Neural cell (in vitro differentiated cells): ENCODE data around the gene CD70. TPM values are rescaled to one million over a fixed set of nuclear protein-coding genes. Genes with fewer than 3 reads are reported as not detected.
A peak's percentile ranks its signal among the peaks of the same experiment; 100 is the strongest.
"Not testable (repeated sequence)": the region's sequence is repeated elsewhere in the genome, so short reads cannot be mapped to it uniquely, and the experiment has no call there.

Experiments used
- H2AFZ ChIP-seq: fragments of 200-600, 300-800 bp; sonication (generic), shearing (Covaris generic); 2 replicates; pipeline ENCODE4 v1.6.0; 2014; ENCODE audit warnings: low read depth, mild to moderate bottlenecking, antibody characterized with exemption, low read length, moderate library complexity
- H3F3A ChIP-seq: fragments of 200-600 bp; shearing (Covaris generic); 2 replicates; pipeline ENCODE4 v1.6.1; 2016; ENCODE audit warnings: mild to moderate bottlenecking, moderate library complexity, mixed read lengths, antibody characterized with exemption, low read length; ENCODE audit not compliant: insufficient read depth, poor library complexity, severe bottlenecking
- H3K27ac ChIP-seq: fragments of 200-600, 300-800 bp; sonication (generic), shearing (Covaris generic); 2 replicates; pipeline ENCODE4 v1.5.1; 2014; ENCODE audit warnings: mild to moderate bottlenecking, low read length, moderate library complexity
- H3K27me3 ChIP-seq: fragments of 300-800, 200-600 bp; sonication (generic), shearing (Covaris generic); 2 replicates; pipeline ENCODE4 v1.6.0; 2014; ENCODE audit warnings: mild to moderate bottlenecking, low read depth, low read length, moderate library complexity; ENCODE audit not compliant: insufficient read depth
- H3K36me3 ChIP-seq: fragments of 300-800, 200-600 bp; sonication (generic), shearing (Covaris generic); 2 replicates; pipeline ENCODE4 v1.5.1; 2014; ENCODE audit warnings: mild to moderate bottlenecking, antibody characterized with exemption, low read length, moderate library complexity; ENCODE audit not compliant: insufficient read depth
- H3K4me2 ChIP-seq: fragments of 300-800, 200-600 bp; sonication (generic), shearing (Covaris generic); 2 replicates; pipeline ENCODE4 v1.6.0; 2014; ENCODE audit warnings: mild to moderate bottlenecking, low read length
- H3K4me3 ChIP-seq: fragments of 300-800, 200-600 bp; sonication (generic), shearing (Covaris generic); 2 replicates; pipeline ENCODE4 v1.5.1; 2014; ENCODE audit warnings: mild to moderate bottlenecking, low read length, moderate library complexity
- H3K79me2 ChIP-seq: fragments of 200-600 bp; shearing (Covaris generic); replicated peaks from 2 replicates; pipeline ENCODE4 v1.6.0; 2014; ENCODE audit warnings: mild to moderate bottlenecking, low read length, moderate library complexity; ENCODE audit not compliant: insufficient read depth
- H3K9ac ChIP-seq: fragments of 300-800, 200-600 bp; sonication (generic), shearing (Covaris generic); 2 replicates; pipeline ENCODE4 v1.6.1; 2016; ENCODE audit warnings: mild to moderate bottlenecking, low read length, mixed read lengths
- H3K9me2 ChIP-seq: fragments of 200-600 bp; shearing (Covaris generic); 2 replicates; pipeline ENCODE4 v1.6.1; 2016; ENCODE audit warnings: mild to moderate bottlenecking, low read length, mixed read lengths; ENCODE audit not compliant: insufficient read depth
- H3K9me3 ChIP-seq: fragments of 200-600, 300-800 bp; sonication (generic), shearing (Covaris generic); 2 replicates; pipeline ENCODE4 v1.6.1; 2016; ENCODE audit warnings: mild to moderate bottlenecking, mixed run types, low read length, moderate library complexity, mixed read lengths
- H4K20me1 ChIP-seq: fragments of 200-600 bp; shearing (Covaris generic); 2 replicates; pipeline ENCODE4 v1.6.1; 2016; ENCODE audit warnings: mild to moderate bottlenecking, mixed run types; ENCODE audit not compliant: insufficient read depth
- CTCF ChIP-seq: fragments of 450-650 bp; IDR thresholded peaks from 2 replicates; pipeline ENCODE4 v1.5.1; 2014; ENCODE audit warnings: antibody characterized with exemption, mild to moderate bottlenecking, moderate library complexity; ENCODE audit not compliant: poor library complexity, severe bottlenecking
- EP300 ChIP-seq: fragments of 450-650 bp; conservative IDR thresholded peaks from 2 replicates; pipeline ENCODE4 v1.6.1; 2014; ENCODE audit warnings: antibody characterized with exemption, mild to moderate bottlenecking, moderate library complexity; ENCODE audit not compliant: poor library complexity, severe bottlenecking
- EZH2 ChIP-seq: fragments of 200-600, 300-800 bp; shearing (Covaris generic), sonication (generic); IDR thresholded peaks from 2 replicates; pipeline ENCODE4 v1.6.1; 2014; ENCODE audit warnings: antibody characterized with exemption, low read length, borderline replicate concordance, mild to moderate bottlenecking; ENCODE audit not compliant: insufficient read depth, poor library complexity, severe bottlenecking
- MXI1 ChIP-seq: fragments of 450-650 bp; conservative IDR thresholded peaks from 2 replicates; pipeline ENCODE4 v1.6.1; 2014; ENCODE audit warnings: antibody characterized with exemption, mild to moderate bottlenecking; ENCODE audit not compliant: poor library complexity, severe bottlenecking
- POLR2AphosphoS5 ChIP-seq: IDR thresholded peaks from 2 replicates; pipeline ENCODE4 v1.6.1; 2012
- RAD21 ChIP-seq: fragments of 450-650 bp; conservative IDR thresholded peaks from 2 replicates; pipeline ENCODE4 v1.6.1; 2014; ENCODE audit warnings: antibody characterized with exemption, mild to moderate bottlenecking, moderate library complexity
- REST ChIP-seq: IDR thresholded peaks from 2 replicates; pipeline ENCODE4 v1.6.1; 2012; ENCODE audit warnings: borderline replicate concordance
- SMC3 ChIP-seq: fragments of 450-650 bp; conservative IDR thresholded peaks from 2 replicates; pipeline ENCODE4 v1.6.1; 2014; ENCODE audit warnings: antibody characterized with exemption, mild to moderate bottlenecking, moderate library complexity; ENCODE audit not compliant: poor library complexity
- TAF1 ChIP-seq: IDR thresholded peaks from 2 replicates; pipeline ENCODE4 v1.6.1; 2012; ENCODE audit warnings: low read depth
- polyA plus RNA-seq: library from polyadenylated mRNA; depleted of rRNA; stranded (reverse); fragments of >200 nt; gene quantifications from 2 replicates; pipeline ENCODE4 v1.2.3, GENCODE V29; 2014

The CD70 gene
- polyA plus RNA-seq, 1 donor from 2014 or later = not detected

GRCh38 chr19:6586726-6587092 is 4.2 kb downstream of the CD70 start:
- peaks cover 65% of the 10 kb centered on the region for H3K27me3 ChIP-seq
- H4K20me1 ChIP-seq = no peaks in the 10 kb centered on the region
- no peaks in the 10 kb centered on the region for H3K36me3 ChIP-seq
- no peak overlapping the region for H2AFZ ChIP-seq
- TF ChIP-seq SMC3 (no peak), RAD21 (no peak), MXI1 (no peak), CTCF (no peak), POLR2AphosphoS5 (no peak), REST (no peak), EZH2 (no peak), TAF1 (no peak)
- H3K9me3 ChIP-seq = no peaks in the 10 kb centered on the region
- H3K9ac ChIP-seq = no peak overlapping the region
- no peaks in the 10 kb centered on the region for H3K9me2 ChIP-seq
- H3K79me2 ChIP-seq = no peaks in the 10 kb centered on the region
- no peak overlapping the region for H3K27ac ChIP-seq
- H3K4me2 ChIP-seq = peak overlapping the region; percentile 13
- H3F3A ChIP-seq = no peaks in the 10 kb centered on the region
- peak overlapping the region; percentile 64 for H3K4me3 ChIP-seq

- H3K9me3 ChIP-seq = no peaks in the 10 kb centered on the region
- H2AFZ ChIP-seq = no peak overlapping the region
Measured at GRCh38 chr19:6586056-6586455, 4.9 kb downstream of the CD70 start.

GRCh38 chr19:6582515-6583484 is 8.2 kb downstream of the CD70 start:
- H2AFZ ChIP-seq, H3K27ac ChIP-seq, H3K4me3 ChIP-seq, H3K9ac ChIP-seq, H3K9me2 ChIP-seq, H3K4me2 ChIP-seq, H4K20me1 ChIP-seq, H3K9me3 ChIP-seq, H3K36me3 ChIP-seq, H3F3A ChIP-seq, H3K79me2 ChIP-seq: not testable (repeated sequence)
- H3K27me3 ChIP-seq = peaks cover 27% of the 10 kb centered on the region

More at GRCh38 chr19:6586056-6586455, 4.9 kb downstream of the CD70 start:
- H3K9ac ChIP-seq = no peak overlapping the region
- H3K27me3 ChIP-seq = peaks cover 59% of the 10 kb centered on the region
- no peak overlapping the region for H3K27ac ChIP-seq
- TF ChIP-seq CTCF (no peak), EZH2 (no peak), SMC3 (no peak), EP300 (no peak), MXI1 (no peak)
- H3K9me2 ChIP-seq = no peaks in the 10 kb centered on the region
- H3K4me2 ChIP-seq = no peak overlapping the region
- no peaks in the 10 kb centered on the region for H3F3A ChIP-seq
- no peaks in the 10 kb centered on the region for H3K36me3 ChIP-seq
- no peak overlapping the region for H3K4me3 ChIP-seq
- H4K20me1 ChIP-seq = no peaks in the 10 kb centered on the region
- no peaks in the 10 kb centered on the region for H3K79me2 ChIP-seq
